Left ventricle myocardium inferior (tissue), 1 donor: ENCODE measurements around the gene B3GALT4. TPM values are rescaled to one million over a fixed set of nuclear protein-coding genes. Genes with fewer than 3 reads are reported as not detected.

Experiments used
- DNase-seq: peaks from one replicate; pipeline ENCODE4 v3.0.0-alpha.2; 2020
- H3K27ac ChIP-seq: fragments of 200-600 bp; replicated peaks from 2 replicates; pipeline ENCODE4 v1.8.0; 2021
- H3K27me3 ChIP-seq: fragments of 200-600 bp; 2 replicates; pipeline ENCODE4 v1.8.0; 2021; ENCODE audit warnings: low read depth
- H3K36me3 ChIP-seq: fragments of 200-600 bp; 2 replicates; pipeline ENCODE4 v1.8.0; 2021
- H3K4me1 ChIP-seq: fragments of 200-600 bp; 2 replicates; pipeline ENCODE4 v1.8.0; 2021
- H3K4me3 ChIP-seq: fragments of 200-600 bp; 2 replicates; pipeline ENCODE4 v1.8.0; 2021; ENCODE audit warnings: mild to moderate bottlenecking, moderate library complexity
- H3K9me3 ChIP-seq: fragments of 200-600 bp; replicated peaks from 2 replicates; pipeline ENCODE4 v1.8.0; 2021
- CTCF ChIP-seq: fragments of 200-600 bp; IDR thresholded peaks from 2 replicates; pipeline ENCODE4 v1.8.0; 2021; ENCODE audit warnings: antibody characterized with exemption, mild to moderate bottlenecking, borderline replicate concordance
- intact Hi-C: fragments of 100-400 bp; cut with micrococcal nuclease; formaldehyde crosslinking; loops from one replicate; pipeline ENCODE4 v1.11.0; 2022
- microRNA-seq: library from miRNA; unstranded; fragments of <30 nt; microRNA quantifications from one replicate; pipeline ENCODE4 v1.2.0, GENCODE V29; 2020
- total RNA-seq: library from RNA; stranded (reverse); fragmentation: NEBNext Ultra II Directional; extraction: Animal tissue kit (Norgen Biotek cat#: 25700); gene quantifications from one replicate; pipeline ENCODE4 v1.2.1, GENCODE V29; 2021
- donor health status: DM: no; HTN: yes; CAD: no; lungs with severe emphysema.

B3GALT4 gene
- total RNA-seq, 1 donor from 2014 or later: 7.5 TPM

DNA sequence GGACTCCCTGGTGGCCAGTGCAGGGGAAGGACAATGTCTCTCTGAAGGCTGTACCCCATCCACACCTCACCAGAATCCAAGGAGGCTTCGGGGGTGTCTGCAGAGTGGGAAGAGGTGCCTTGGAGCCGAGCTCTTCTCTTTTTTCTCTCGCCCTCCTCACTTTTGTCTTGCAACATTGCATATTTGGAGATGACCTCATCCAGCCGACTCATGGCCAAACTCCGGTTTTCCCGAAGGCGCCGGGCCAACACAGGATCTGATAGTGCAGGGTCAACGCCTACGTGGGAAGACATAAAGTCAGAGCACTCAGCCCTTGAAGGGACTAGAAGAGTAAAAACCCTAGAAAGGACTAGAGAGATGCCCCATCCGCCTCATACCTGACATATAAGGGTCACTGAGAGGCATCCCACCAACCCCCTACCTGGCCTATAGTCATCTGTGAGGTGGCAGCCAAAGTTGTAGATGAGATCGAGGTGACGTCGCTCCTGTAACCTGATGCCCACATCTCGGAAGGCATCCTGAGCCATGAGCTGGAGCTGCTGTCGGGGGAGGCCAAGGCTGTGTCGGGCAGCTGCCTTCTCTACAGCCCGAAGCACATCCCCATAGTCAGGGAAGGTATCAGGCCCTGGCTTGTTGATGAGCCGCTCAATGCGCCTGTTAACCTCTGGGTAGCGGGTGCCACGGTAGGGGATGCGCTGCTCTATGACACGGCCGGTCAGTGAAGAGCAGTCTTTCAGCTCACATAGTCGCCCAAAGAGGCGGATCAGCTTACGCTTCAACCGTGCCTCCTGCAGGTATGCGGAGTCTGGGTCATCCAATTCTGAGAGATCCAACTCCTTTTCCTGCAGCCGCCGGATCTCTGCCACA is 43.6 kb downstream of the B3GALT4 start:
- peak overlapping the region; percentile 82 for H3K4me3 ChIP-seq
- peak; percentile 63 for DNase-seq
- H3K4me1 ChIP-seq: peaks cover 77% of the 10 kb centered on the region
- intact Hi-C loops: no loop called here
- peak overlapping the region; percentile 48 for H3K27ac ChIP-seq
- no peak for TF ChIP-seq CTCF
- no peaks in the 10 kb centered on the region for H3K9me3 ChIP-seq
- no peaks in the 10 kb centered on the region for H3K27me3 ChIP-seq
- H3K36me3 ChIP-seq: peaks cover 32% of the 10 kb centered on the region

DNA sequence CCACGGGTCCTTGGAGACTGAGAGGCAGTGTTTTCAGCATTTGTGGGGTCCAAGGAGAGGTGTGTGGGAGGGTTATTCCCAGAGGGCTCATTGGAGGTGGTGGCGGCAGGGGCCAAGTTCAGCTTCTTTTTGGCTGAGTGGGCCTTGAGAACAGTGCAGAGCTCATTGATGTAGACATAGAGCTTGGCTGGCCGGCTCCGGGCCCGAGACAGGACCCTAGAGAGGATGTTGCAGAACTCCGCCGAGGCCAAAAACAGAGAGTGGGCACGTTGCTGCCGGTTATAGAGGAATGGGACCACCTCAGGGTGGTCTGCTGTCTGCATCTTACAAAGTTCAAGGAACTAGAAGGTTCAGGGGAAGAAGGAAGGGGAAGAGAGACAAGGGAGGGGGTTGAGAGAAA is 44.3 kb downstream of the B3GALT4 start:
- Histone ChIP-seq H3K27me3 (no peaks in the 10 kb centered on the region), H3K9me3 (no peaks in the 10 kb centered on the region), H3K27ac (peak overlapping the region; percentile 93), H3K4me1 (peaks cover 71% of the 10 kb centered on the region), H3K36me3 (peaks cover 32% of the 10 kb centered on the region), H3K4me3 (peak overlapping the region; percentile 82)
- intact Hi-C loops: no loop called here
- TF ChIP-seq CTCF: no peak
- no peak for DNase-seq

DNA sequence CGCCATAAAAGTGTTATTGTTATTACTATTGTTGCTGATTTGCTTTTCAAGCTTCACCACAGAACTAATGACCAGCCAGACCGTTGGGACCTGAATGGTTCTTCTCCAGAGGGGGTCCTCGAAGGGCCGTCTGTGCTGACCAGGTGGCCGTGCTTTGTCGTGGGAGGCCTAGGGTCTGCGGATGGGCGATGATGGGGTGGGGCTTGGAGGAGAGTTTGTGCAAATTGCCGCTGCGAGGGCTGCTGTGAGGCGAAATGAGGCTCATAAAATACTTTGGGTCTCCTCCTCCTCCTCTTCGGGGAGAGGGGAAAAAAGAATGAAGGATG is 46.7 kb downstream of the B3GALT4 start:
- Histone ChIP-seq H3K4me3 (peak overlapping the region; percentile 82), H3K27ac (peak overlapping the region; percentile 93), H3K27me3 (no peaks in the 10 kb centered on the region), H3K36me3 (peaks cover 31% of the 10 kb centered on the region), H3K4me1 (peaks cover 51% of the 10 kb centered on the region), H3K9me3 (no peaks in the 10 kb centered on the region)
- no peak for DNase-seq
- TF ChIP-seq CTCF: no peak
- intact Hi-C loops: no loop called here

- intact Hi-C loops: no loop called here
- H3K27me3 ChIP-seq: no peaks in the 10 kb centered on the region
- TF ChIP-seq CTCF: no peak
- H3K27ac ChIP-seq: peak overlapping the region; percentile 93
- peak overlapping the region; percentile 82 for H3K4me3 ChIP-seq
- H3K4me1 ChIP-seq: peaks cover 46% of the 10 kb centered on the region
- no peak for DNase-seq
- peaks cover 26% of the 10 kb centered on the region for H3K36me3 ChIP-seq
- no peaks in the 10 kb centered on the region for H3K9me3 ChIP-seq
Measured at GRCh38 chr6:33324125-33324524, 47.2 kb downstream of the B3GALT4 start.

Small RNA genes within 50 kb of the gene (microRNA-seq; reads per million reads assigned to microRNA genes)
- gene MIR6834: not detected
- gene MIR6873: not detected

Other genes starting within 250 kb of the B3GALT4 start
- gene HLA-DPA1, start 203.5 kb upstream of the B3GALT4 start, total RNA-seq: 28.8 TPM
- 34.1 TPM for gene HLA-DPB1, start 201.1 kb upstream of the B3GALT4 start, total RNA-seq
- gene COL11A2, start 84.7 kb upstream of the B3GALT4 start, total RNA-seq: 1.3 TPM
- gene RXRB, start 76.5 kb upstream of the B3GALT4 start, total RNA-seq: 40.3 TPM
- gene SLC39A7, start 76.3 kb upstream of the B3GALT4 start, total RNA-seq: 50.5 TPM
- gene HSD17B8, start 72.5 kb upstream of the B3GALT4 start, total RNA-seq: 18.2 TPM
- 28.4 TPM for gene RING1, start 68.6 kb upstream of the B3GALT4 start, total RNA-seq
- gene VPS52, start 5.2 kb upstream of the B3GALT4 start, total RNA-seq: 35.1 TPM
- gene RPS18, start 5.0 kb upstream of the B3GALT4 start, total RNA-seq: 950 TPM
- 13.3 TPM for gene WDR46, start 12.1 kb downstream of the B3GALT4 start, total RNA-seq
- gene PFDN6, start 12.5 kb downstream of the B3GALT4 start, total RNA-seq: 47.8 TPM
- 59.4 TPM for gene RGL2, start 21.8 kb downstream of the B3GALT4 start, total RNA-seq
- gene TAPBP, start 37.0 kb downstream of the B3GALT4 start, total RNA-seq: 92.3 TPM
- gene ZBTB22, start 40.6 kb downstream of the B3GALT4 start, total RNA-seq: 13.3 TPM
- 17.7 TPM for gene DAXX, start 45.8 kb downstream of the B3GALT4 start, total RNA-seq
- gene KIFC1, start 114.7 kb downstream of the B3GALT4 start, total RNA-seq: 0.49 TPM
- gene PHF1, start 133.9 kb downstream of the B3GALT4 start, total RNA-seq: 52.2 TPM
- 107 TPM for gene CUTA, start 141.0 kb downstream of the B3GALT4 start, total RNA-seq
- gene SYNGAP1, start 142.9 kb downstream of the B3GALT4 start, total RNA-seq: 6.5 TPM
- gene ZBTB9, start 177.5 kb downstream of the B3GALT4 start, total RNA-seq: 4.9 TPM